IPS-NIHi7 (cell line): ENCODE data around the gene SERPINA5.
"Not testable (repeated sequence)": the region's sequence is repeated elsewhere in the genome, so short reads cannot be mapped to it uniquely, and the experiment has no call there.

ENCODE experiments used
- DNase-seq: peaks from one replicate; pipeline ENCODE4 v3.0.0; 2012; ENCODE audit warnings: mixed read lengths; ENCODE audit errors: extremely low spot score

SERPINA5 gene

DNA sequence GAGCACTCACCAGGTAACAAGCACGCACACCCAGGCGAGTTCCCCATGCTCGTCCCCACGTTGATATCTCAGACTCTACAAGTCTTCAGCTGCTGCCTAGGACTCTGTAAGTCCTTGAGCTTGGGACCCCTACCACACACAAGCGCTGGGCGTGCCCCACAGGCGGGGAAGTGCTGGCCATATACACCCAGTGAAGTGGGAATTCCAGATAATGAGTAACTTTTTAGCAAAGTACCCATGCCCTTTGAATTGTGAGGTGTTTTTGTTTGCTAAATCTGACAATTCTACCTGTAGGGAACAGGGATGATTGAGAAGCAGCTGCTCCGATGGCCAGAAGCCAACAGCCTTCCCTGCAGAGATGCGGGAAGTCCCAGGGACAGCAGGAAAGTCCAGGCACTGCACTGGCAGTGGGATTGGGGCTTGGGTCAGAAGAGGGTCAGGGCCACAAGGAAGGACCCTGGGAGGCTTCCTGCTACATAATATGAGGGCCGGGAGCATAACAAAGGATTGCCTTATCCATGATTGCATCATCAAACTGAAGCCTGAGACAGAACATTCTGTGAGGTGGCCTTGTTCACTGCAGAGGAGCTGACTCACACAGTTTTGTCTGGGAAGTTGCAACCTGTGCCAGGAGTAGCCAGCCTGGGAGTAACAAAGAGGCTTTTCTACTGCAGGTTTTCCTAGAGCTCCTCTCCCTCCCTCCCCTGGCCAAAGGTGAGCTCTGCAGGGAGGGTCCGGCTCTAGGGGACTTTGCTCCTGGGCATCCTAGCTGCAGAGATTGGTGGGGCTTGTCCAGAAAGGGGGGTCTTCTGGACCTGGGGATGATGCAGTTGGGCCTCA, 17.8 kb downstream of the SERPINA5 start:
- DNase-seq: peak; percentile 41

DNA sequence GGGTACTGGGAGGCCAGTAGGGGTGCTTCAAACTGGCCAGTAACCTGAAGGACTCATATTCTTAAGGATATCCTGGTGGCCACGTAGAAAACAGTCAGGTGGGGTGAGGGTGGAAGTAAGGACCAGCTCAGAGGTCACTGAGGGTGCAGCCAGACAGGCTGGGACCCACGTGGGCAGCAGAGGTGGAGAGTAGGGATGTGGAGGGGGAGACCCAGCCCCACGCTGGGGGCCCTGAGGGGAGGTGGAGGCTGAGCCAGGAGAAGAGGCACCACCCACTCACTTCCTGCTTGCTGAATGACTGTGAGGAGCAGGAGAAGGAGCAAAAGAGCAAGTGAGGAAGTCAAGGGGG, 18.4 kb downstream of the SERPINA5 start:
- DNase-seq: no peak

DNA sequence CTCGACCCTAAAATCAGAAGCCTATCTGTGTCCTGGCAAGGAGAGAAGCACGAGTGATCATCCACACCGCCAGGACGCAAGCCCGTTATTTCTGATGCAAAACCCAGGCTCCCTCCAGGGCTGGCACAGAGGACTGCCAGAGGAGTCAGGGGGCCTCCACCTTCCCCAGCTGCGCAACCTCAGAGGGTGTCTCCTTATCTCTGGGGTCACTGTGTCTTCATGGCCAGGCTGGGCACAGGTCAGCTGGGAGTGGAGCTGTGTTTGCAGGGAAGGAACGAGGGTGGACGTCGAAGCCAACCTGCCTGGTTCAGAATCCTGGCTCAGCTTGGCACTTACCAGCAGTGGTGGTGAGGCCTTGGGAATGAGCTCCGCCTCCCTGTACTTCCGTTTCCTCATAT, 18.9 kb downstream of the SERPINA5 start:
- no peak for DNase-seq

DNA sequence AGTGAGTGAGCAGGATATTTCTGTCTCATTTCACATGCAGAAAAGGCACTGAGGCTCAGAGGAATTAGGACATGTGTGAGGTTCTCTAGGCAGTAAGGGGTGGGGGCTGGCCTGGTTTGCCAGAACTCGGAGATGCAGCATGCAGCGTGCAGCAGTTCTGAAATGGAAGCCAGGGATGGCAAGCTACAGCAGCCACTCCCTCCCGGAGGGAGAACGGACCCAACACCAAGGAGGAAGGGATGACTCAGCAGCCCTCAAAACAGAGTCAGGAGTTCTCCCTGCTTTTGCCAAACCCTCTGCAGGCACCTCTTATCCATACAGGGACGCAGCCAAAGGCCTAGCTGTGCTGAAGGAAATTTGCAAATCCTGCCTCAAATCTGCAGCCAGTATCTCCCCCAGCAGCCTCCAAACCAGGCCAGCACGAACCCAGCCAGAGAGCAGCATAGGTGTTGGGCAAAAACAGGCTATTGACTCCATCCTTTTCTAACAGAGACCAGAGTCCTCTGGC, 20.7 kb downstream of the SERPINA5 start:
- peak; percentile 59 for DNase-seq

DNA sequence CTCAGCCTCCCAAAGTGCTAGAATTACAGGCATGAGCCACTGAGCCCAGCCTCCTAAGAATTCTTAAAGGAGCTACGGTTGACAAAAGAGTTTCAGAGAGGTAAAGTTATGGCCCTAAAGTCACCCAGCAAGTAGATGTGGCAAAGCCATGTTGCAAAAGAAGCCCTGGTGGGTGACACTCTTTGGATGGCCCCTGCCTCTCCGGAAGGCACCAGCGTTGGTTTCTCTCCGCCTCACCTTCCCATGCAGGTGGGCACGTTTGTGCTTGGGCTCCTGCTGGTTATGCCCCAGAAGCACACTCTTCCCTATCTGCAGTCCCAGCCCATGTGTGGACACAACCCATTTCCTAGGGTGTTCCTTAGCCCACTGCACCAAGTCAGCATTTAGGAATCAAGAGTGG, 21.5 kb downstream of the SERPINA5 start:
- DNase-seq: no peak

DNA sequence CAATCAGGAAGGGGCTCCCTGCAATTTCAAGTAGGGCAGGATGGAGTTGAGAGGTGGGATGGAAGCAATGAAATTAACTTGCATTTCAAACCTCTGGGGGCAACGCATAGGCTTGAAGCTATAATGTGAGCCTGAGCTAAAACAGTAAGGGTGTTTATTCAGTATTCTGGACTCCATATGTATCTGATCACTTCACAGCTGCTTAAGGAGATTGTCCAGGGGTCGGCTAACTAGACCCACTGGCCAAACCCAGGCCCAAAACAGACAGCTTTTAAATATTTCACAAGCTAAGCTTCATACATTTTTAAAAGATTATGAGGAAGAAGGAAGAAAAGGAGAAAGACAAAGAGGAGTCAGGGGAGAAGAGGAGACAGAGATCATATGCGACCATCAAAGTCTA, 24.1 kb downstream of the SERPINA5 start:
- no peak for DNase-seq

DNA sequence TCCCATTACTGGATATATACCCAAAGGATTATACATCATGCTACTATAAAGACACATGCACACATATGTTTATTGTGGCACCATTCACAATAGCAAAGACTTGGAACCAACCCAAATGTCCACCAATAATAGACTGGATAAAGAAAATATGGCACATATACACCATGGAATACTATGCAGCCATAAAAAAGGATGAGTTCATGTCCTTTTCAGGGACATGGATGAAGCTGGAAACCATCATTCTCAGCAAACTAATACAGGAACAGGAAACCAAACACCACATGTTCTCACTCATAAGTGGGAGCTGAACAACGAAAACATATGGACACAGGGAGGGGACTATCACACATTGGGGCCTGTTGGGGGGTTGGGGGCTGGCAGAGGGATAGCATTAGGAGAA, 27.7 kb downstream of the SERPINA5 start:
- not testable (repeated sequence) for DNase-seq

DNA sequence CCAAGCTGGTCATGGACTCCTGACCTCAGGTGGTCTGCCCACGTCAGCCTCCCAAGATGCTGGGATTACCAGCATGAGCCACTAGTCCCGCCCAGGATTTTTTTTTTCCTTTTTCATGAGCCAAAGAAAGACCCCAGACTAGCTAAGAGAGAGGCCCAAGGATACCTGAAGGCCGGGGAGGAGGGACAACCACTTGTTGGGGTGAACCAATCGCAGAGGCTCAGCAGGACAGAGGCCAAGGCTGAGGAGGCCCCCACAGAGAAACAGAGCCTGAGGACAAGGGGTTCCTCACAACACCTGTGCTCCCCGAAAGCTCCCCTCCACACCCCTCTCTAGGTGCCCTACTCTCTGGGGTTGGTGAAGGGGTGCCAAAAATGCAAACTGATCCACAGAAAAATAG, 30.0 kb downstream of the SERPINA5 start:
- no peak for DNase-seq

DNA sequence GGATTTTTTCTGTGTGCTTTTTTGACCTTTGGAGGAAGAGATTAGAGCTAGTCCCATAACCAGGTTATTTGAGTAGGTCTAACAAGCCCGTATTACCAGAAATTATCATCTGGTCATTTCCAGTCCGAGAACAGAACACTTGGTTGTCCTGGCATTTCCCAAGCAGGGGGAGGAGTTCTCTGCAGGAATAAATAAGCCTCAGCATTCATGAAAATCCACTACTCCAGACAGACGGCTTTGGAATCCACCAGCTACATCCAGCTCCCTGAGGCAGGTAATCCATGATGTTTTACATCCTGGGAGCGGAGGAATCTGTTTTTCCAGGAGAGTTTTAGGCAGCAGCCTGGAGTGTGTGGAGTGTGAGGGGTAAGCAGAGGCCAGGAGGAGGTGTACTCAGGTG, 30.9 kb downstream of the SERPINA5 start, which contains the start of gene SERPINA3:
TSS of gene SERPINA3 (plus strand) at position 218 of the 400 bp plus-strand sequence. CDS start 2,051 bp downstream, outside the sequence.
- DNase-seq: no peak

DNA sequence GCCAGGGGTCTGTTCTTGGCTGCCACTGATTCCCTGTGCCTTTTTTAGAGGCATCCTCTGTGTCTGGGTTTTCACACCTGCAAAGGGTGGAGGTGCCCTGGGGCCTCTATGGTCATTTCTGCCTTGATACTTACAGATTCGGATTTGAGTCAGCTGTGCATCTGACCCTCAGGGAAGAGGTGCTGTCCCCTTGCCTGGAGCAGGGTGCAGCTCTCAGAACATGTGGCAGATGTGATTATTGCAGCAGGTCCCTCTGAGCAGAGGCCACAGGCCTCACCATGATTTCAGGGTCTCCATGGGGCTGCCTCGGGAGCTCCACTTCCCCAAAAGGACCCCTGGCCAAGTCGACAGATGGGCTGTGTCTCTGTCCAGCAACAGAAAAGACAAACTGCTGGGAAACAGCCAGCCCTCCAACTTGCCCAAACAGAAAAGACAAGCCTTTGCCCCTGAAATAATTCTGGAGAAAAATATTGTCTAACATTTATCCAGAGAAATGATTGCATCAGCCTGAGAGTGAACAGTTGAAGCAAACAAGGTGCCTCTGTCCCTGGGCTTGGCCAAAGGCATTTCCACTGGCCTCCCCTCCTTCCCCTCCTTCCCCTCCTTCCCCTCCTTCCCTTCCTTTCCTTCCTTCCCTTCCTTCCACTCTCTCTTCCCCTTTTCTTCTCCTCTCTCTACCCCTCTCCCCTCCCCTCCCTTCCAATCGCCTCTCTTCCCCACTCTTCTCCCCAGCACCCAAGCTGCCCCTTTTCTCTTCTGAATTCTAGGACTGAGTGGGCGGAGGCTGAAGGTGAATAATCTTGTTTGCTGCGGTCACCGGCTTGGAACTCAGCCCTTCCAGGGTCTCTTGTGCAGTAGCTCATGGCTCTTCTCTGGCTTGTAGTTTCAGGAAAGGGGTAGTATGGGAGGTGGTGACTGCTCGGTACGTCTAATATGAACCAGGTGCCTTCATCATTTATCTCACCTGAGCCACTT, 31.6 kb downstream of the SERPINA5 start:
- no peak for DNase-seq

DNA sequence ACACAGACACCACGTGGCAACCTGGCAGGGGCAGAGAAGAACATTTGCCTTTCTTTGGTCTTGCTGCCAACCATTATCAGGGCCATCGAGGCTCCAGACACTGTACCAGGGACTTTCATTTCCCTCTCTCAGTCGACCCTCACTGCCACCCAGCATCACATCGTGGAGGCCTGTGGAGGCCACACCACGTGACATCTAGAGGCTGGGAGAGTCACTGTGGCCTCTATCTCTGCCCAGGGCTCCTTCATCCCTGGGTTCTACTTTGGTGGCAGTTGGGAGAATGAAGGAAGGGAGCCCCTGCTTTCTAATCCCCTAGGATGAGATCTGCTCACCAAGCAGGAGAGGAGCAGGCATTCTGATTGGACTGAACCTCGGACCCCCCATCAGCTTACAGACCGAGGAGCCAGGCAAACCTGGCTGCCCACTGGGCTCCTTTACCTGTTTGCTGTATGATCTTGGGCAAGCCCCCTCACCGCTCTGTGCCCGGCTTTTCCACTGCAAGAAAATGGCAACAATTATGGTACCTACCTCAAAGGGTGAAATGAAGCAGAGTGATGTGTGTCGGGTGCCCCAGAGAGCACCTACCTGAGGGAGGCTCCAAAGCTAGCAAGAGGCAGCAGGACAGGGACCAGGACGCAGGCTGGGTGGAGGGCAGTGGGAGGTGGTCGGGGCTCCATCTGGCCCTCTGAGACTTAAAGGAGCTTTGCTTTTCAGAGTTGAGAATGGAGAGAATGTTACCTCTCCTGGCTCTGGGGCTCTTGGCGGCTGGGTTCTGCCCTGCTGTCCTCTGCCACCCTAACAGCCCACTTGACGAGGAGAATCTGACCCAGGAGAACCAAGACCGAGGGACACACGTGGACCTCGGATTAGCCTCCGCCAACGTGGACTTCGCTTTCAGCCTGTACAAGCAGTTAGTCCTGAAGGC, 32.8 kb downstream of the SERPINA5 start:
- DNase-seq: no peak

DNA sequence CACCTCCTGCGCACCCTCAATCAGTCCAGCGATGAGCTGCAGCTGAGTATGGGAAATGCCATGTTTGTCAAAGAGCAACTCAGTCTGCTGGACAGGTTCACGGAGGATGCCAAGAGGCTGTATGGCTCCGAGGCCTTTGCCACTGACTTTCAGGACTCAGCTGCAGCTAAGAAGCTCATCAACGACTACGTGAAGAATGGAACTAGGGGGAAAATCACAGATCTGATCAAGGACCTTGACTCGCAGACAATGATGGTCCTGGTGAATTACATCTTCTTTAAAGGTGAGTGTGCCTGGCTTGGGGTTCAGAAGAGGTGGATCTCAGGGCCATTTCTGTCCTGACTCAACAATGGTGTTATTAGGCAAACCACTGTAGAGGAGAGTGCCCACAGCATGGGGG, 33.6 kb downstream of the SERPINA5 start:
- DNase-seq: no peak

DNA sequence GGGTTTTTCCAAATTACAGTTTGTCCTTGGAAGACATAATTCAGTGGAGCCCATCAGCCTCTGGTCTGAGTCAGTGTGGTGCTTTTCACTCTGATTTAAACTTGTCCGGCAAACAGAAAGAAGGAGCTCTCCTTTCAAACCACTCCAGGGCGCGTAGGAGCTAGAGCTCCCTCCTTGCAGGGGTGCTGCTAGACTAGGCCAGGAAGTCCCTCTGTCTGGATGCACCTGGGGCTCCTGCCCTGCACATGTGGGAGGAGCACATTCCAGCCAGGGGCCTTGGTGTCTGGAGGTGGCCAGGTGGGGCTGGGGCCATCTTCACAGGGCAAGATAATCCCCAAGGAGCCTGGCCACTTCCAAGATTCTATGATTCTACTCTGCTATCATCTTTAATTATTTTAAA, 34.0 kb downstream of the SERPINA5 start:
- DNase-seq: no peak

DNA sequence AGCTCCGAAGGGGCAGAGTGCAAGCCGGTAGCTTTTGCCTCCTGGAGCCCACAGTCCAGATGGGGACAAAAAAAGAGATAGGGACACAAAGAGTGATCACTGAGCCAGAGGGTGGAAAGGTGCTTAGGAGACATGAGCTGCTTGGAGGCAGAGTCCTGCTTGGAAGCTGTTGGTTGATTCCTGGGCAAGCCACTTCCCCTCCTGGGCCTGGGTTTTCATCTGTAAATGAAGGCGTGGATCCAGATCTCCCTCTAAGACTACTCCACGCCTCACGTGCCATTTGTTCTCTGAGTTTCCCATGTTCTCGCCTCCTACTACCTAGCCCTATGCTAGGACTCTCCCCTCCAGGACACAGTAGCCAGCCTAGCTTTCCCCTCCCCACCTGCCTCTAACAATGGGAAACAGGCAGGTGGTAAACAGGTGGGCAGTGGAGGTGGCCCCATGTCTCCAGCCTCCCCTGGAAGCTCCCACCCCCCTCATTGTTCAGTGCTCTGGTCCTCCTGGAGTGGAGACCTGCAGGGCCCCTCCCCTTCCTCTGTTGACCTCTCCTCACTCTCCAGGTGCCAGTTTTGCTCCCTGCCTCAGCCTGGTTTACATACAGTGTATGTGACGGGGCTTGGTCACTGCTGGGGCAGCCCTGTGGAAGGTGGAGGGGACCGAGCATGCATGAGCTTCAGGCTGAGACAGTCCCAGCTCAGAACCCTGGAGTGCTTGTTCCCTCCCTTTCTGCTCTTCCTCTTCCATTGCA, 34.8 kb downstream of the SERPINA5 start:
- DNase-seq: no peak

DNA sequence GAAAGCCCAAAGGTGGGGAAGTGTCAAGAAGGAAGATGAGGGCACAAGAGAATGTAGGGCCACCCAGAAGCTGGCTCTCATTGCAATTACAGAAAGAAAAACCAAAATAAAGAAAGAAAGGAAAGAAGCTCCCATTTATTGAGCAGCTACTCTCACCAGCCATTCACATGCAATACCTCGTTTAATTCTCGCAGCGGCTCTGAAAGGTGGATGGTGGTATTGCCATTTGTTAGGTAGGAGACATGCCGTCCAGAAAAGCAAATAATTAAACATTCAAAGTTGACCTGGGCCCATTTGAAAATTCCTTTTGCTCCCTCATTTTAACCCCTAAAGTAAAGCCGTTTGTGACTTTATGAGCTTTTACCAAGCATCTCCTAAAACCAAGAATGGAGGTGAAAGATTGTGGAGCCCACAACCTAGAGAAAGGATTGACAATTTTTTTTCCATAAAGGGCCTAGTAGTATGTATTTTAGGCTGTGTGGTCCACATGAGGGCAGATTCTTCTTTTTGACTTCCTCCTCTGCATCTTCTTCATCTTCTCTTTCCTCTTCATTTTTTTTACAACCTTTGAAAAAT, 36.2 kb downstream of the SERPINA5 start:
- no peak for DNase-seq

DNA sequence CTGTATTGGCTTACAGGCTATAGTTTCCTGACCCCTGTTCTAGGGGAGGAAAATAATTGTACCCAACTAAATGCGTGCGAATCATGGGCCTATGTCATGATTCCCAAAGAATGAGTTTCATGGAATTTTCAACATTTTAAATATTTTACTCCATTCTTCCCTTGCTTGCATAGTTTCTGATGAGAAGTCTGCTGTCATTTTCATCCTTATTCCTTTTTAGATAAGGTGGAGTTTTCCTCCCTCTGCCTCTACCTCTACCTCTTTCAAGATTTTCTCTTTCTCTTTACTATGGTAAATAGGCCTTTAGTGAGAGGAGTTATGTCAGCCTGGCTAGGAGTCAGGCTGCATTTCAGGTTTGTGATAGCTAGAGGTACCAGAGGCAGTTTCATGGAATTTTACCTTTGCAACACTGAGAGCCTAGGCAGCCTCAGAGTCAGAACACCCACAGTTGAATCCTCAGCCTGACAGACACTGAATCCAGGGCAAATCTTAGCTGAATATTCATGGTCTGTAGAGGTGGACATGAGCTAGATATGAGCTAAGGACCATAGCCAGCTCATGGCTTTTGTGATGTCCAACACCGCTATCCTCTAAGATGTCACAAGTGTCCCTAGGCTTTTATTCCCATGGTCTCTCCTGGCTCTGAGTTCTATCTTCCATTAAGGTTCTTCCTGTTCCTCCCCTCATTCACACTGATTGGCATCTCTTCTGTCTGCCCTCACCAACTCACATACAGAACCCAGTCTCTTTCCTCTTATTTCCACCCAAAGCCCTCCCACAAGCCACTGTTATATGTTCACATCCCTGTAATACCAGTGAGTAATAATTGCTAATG, 37.0 kb downstream of the SERPINA5 start:
- DNase-seq: no peak

DNA sequence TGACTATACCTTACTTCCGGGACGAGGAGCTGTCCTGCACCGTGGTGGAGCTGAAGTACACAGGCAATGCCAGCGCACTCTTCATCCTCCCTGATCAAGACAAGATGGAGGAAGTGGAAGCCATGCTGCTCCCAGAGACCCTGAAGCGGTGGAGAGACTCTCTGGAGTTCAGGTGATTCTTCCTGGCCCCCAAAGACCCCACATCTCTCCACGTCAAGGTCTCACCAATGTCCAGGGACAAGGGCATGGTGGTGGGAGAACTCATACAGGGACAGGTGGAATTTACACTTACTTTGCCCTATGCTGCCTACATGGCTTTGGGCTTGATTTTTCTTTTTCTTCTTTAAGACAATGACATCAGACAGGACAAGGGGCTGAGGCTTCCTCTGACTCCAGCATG, 38.1 kb downstream of the SERPINA5 start:
- no peak for DNase-seq

DNA sequence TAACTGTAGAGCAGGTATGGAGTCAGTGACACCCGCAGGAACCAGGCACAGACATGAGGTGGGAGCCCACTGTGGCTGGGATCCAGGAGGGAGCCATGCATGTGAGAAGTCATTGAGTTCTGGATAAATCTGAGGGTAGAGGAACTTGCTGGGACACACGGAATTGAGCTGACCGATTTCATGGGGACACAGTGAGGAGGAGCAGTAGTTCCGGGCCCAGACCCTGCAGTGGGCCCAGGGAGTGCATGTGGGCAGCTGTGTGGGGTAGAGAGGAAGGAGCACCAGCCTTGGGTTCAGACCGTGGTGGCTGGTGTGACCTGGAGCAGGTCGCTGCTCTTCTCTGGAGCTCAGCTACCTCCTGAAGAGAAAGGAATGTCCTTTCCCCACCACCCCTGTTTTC, 39.4 kb downstream of the SERPINA5 start:
- DNase-seq: no peak

DNA sequence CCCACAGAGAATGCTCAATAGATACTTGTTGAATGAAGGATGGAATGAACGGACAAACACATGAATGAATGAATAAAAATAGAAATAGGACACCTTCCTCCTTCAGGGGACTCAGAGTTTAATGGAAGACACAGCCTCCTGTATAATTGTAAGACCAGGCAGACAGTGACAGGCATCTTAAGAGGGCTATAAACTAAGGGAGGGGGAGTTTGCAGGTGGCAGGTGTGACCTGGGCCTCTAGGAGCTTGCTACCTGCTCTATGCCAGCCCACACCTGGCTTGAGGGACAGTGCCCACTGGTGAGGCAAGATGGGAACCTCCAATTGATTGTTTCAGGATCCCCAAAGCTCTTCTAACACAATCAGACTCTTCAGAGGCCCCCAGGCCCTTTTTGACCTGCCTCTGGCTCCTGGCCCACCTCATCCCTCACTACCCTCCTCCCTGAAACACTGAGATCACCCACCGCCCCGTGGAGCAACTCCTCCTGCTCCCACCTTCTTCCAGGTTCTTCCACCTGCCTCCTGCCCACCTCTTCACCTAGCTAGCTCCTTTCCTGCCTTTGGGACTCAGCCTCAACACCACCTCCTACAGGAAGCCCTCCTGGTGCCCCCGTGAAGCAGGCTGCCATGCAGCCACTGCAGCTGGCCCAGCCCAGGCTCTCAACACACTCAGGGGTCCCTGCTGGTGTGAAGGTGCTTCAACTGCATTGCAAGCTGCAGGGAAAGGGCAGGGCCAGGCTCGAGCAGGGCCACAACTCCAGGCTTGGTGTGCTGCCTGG, 40.3 kb downstream of the SERPINA5 start:
- no peak for DNase-seq
